Left cardiac atrium (tissue), 4 donors: ENCODE data around the gene FHOD3. TPM values are rescaled to one million over a fixed set of nuclear protein-coding genes. Genes with fewer than 3 reads are reported as not detected.

ENCODE experiments used
- ATAC-seq, 2 donors: fragments of 200-7000 bp; cut with Tn5 transposase; one replicate each; pipeline ENCODE4 v1.9.1; 2020; ENCODE audit warnings: mild to moderate bottlenecking in 2 of 2, moderate library complexity in 2 of 2
- DNase-seq: peaks from one replicate; pipeline ENCODE4 v3.0.0-alpha.2; 2020
- intact Hi-C, 2 donors: fragments of 100-400 bp; cut with DNase I; formaldehyde crosslinking; loops; one replicate each; pipeline versions ENCODE4 v1.14.1 to v1.15.1; 2022 to 2023
- total RNA-seq, 2 donors: library from RNA; stranded (reverse); fragmentation: NEBNext Ultra II Directional; extraction: Animal tissue kit (Norgen Biotek cat#: 25700); gene quantifications; one replicate each; pipeline ENCODE4 v1.2.1, GENCODE V29; 2021
- donor health status: DM: no; HTN: yes; CAD: no.
- donor health status: DM: no; HTN: yes; CAD: no; lungs with severe emphysema.
- donor health status: DM: yes; HTN: yes; CAD: no.
- donor health status: Dilated cardiomyopathy.

The FHOD3 gene
- total RNA-seq, 2 donors from 2014 or later: 117 to 119 TPM

- DNase-seq (no peak), ATAC-seq (peak; percentile 72 to 83)
- intact Hi-C loops: loop anchor here (5.0 to 10.0 kb wide), 3 partner anchors 197 to 277 kb away; partner anchors contain the start of gene FHOD3 (in 2 of the 2)
Observed at GRCh38 chr18:36572135-36572856, 274.8 kb downstream of the FHOD3 start.

DNA sequence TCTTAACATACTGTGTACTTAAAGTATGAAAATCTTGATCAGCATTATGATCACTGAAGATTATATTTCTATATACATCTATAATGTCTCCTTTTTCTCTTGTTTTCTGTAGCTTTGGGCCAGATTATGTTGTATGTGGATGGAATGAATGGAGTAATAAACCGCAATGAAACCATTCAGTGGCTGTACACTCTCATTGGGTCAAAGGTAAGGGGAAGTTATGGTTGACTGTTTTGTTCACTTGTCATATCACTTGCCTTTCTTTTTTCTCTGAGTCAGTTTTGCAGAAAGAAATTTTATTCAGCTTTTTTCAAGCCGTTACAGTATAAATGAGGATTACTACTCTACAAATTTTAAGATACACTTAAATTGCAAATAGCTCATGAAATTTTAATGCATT, 278.8 kb downstream of the FHOD3 start:
- no peak for ATAC-seq
- intact Hi-C loops: loop anchor here (10.0 kb wide), 2 partner anchors 202 to 282 kb away; partner anchors contain the start of gene FHOD3 (in 1 of the 2)
- DNase-seq: no peak

GRCh38 chr18:36578871-36579710, 281.6 kb downstream of the FHOD3 start:
- intact Hi-C loops: loop anchor here (10.0 kb wide), 2 partner anchors 204 to 284 kb away; partner anchors contain the start of gene FHOD3 (in 1 of the 2)

DNA sequence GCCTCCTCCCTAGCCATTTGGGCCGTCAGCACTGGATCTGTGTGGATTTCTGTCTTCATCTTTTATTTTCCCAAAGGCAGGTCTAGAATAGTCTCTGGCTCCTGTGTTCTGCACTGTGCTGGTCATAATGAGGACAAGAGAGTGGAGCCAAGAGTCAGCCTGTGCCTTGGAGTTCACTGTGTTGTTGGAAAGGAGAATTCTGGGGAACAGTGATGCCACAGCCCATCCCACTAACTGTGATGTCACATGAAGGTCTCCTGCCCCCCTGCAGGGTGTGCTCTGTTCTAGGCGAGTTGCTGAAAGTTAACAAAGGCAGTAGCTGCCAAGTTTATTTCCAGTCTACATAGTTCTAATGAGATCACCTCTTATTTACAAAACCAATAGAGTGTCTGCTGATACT, 282.8 kb downstream of the FHOD3 start:
- peak; percentile 70 to 77 for ATAC-seq
- intact Hi-C loops: no loop called here
- DNase-seq: no peak

More at GRCh38 chr18:36578871-36579710, 281.6 kb downstream of the FHOD3 start:
- no peak for DNase-seq
- no peak for ATAC-seq

DNA sequence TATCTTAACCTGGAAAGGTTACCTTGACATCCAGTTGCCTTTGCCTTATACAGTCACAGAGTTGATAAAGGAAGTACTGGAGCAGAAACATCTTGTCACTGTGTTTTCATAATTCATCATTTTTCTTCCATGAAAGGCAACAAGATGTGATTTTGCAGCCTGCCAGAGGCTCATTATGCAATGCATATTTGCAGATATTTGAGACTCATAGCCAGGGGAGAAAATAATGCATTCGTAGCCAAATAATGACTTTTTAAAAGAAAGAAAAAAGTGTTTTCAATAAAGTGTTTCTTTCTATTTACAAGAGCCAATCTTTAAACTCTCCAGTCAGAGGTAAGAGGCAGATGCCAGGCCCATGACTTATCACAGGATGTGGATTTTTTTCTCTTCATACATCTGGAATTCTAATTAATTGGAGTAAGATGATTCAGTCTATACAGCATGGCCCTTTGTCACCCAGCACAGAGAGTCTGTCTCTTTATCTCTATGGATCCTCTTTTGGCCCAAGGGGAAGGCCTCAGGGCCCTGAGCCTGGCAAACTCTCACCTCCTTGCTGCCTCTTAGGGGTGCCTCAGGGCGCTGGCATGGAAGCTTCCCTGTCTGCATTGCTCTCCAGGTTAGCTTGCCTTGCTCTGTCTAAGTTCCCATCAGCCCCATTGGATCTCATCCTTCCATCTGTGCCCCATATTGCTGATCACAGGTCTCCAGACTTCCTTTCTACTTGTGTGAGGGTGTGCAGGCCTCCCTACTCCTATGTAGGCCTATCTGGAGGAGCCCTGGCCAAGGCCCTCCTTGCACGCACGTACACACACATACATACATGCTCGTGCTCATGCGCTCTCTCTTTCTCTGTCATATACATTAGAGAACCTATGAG, 283.6 kb downstream of the FHOD3 start:
- ATAC-seq: peak; percentile 20 to 21
- intact Hi-C loops: no loop called here
- DNase-seq: no peak

- no peak for ATAC-seq
Observed at GRCh38 chr18:36582988-36583745, 285.7 kb downstream of the FHOD3 start.

DNA sequence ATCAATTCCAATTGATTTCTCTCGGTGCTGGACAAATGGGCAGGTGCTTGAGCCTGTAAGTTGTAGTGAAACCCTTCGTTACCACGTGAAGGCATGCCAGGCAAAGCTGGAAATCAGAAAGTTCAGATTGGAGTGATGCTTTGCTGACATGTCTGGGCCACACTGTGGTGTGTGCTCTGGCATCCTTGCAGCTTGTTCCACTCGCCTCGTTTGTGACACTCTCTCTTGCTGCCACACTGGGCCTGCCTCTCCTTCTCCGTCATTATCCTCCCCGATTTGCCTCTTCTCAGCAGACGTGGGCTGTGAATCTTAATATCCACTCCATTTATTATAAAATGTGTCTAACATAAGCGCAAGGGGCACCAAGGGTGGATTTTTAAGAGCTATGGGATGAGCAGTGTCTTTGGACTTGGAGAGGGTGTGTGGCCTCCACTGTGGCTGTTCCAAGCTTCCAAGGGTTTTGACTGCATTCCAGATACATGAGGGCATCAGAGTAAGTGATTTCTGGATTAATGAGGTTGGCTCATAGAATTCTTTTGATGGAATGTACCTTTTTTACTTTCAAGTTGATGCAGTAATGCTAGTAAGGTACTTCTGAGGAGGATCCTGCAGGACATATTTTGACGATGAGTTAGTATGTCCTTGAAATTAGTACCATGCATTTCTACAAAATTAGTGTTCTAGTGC, 292.5 kb downstream of the FHOD3 start:
- intact Hi-C loops: no loop called here
- no peak for ATAC-seq
- no peak for DNase-seq

More at GRCh38 chr18:36582988-36583745, 285.7 kb downstream of the FHOD3 start:
- no peak for DNase-seq
- intact Hi-C loops: no loop called here

DNA sequence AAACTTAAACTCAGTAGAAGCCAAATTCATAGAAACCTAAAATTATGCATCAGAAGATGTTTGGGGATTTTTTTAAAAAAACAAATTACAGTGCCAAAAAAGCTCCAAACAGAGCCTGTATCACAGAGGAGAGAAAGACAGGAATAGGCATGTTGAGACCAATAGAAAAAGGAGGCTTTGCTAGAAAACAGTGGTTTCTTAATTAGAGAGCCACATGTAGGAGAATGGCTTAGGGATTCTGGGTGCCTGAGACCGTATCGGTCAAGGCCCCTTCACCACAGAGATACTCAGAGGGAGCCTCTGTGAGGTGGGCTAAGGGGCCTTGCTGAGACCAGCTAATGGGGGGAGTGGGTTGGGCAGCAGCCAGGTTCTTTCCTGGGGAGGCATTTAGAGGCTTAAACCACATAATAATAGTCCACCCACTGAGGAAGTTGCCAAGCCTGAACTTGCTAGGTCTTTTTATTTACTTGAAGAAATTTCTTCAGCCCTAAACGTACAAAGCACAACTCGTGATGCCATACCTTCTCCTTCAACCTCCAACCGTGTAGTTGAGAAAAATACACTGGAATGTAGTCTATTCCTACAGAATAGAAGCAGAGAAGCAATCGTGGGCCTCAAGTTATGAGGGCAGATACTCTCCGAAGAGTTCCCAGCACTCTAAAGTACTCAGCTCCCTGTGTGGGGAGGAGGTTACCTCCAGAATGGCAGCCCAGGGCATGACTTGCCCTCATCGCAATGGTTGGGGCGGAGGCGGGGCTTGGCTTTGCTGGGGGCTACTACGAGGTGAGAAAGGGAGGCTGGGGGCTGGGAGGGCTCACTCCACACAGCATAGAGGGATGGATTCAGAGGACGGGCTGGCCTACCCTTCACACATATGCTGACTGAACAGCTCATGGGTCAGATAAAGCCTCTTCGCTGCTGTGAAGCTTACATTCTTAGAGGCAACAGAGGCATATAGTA, 293.4 kb downstream of the FHOD3 start:
- DNase-seq (no peak), ATAC-seq (no peak)
- intact Hi-C loops: no loop called here

GRCh38 chr18:36592282-36592681, 294.8 kb downstream of the FHOD3 start:
- ATAC-seq (no peak), DNase-seq (no peak)
- intact Hi-C loops: no loop called here

GRCh38 chr18:36593001-36593400, 295.5 kb downstream of the FHOD3 start:
- no peak for ATAC-seq
- intact Hi-C loops: no loop called here
- no peak for DNase-seq

DNA sequence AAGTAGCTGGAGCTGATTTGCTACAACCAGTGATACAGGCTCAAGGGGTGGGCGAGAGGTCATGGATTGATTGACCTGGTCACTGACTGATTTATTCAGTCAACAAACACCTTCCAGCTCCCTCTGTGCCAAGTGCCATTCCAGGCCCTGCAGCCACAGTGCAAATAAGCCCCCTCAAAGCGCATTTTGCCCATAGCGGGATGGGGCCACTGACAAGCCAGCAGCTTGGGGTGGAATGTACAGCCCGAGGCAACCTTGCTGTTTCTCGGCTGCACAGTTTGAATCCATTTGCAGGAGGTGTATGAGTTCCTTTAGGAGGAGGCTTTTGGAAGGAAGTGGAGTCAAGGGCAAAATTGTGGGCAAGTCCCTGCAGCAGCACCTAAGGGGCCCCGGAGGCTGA, 296.1 kb downstream of the FHOD3 start:
- no peak for ATAC-seq
- no peak for DNase-seq
- intact Hi-C loops: no loop called here

- DNase-seq (no peak), ATAC-seq (peak; percentile 75 to 84)
- intact Hi-C loops: no loop called here
Observed at GRCh38 chr18:36594621-36595020, 297.1 kb downstream of the FHOD3 start.

DNA sequence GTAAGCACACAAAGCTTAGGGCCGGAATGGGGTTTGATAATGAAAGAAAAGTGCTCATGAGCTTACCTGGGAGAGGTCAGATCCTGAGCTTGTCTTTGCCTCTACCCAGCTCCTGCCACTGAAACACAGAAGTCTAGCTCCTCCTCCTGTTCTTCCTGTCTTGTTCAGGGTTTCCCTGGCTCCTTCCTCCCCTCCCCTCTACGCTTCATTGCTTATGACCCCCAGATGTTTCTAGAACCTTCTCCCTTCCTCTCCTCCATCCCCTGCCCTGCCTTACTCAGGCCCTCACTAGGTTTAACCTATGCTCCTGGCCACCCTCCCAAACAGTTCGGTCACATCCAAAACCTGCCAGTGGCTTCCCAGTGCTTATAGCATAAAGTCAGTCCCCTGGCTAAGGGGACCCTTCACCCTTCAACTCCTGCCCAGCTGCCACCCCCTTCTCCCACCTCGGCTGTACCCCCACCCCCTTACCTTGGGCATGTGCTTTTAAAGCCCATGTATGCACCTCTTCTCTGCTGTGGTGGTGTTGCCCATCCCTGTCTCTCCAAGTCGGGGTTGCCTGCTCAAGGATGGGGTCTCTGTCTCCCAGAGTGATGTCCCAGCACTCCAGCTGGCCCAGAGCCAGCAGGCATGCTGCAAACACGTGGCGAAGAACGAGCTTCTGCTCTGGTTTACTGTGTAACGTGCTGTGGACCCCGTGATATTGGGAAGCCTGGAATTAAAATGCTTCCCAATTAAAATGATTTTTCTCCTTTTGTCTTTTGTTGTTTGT, 297.7 kb downstream of the FHOD3 start:
- intact Hi-C loops: no loop called here
- ATAC-seq (no peak), DNase-seq (no peak)

DNA sequence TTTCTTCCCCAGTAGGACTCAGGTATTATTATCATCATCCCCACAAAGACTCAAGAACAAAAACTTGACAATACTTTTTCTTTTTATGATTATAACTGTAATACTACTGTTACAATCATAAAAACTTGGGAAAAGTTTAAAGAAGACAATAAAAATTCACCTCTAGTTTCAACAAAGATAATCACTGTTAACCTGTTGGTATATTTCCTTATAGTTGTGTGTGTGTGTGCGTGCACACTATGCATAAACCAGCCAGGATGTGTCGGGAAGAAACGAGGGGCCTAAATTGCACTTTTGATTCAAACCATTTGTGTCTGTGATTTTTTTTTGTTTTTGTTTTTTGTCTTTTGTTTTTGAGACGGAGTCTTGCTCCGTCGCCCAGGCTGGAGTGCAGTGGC, 298.3 kb downstream of the FHOD3 start:
- intact Hi-C loops: no loop called here
- ATAC-seq (no peak), DNase-seq (no peak)

GRCh38 chr18:36597636-36598035, 300.1 kb downstream of the FHOD3 start:
- DNase-seq (no peak), ATAC-seq (no peak)
- intact Hi-C loops: no loop called here

GRCh38 chr18:36600548-36600947, 303.0 kb downstream of the FHOD3 start:
- ATAC-seq: no peak
- DNase-seq: no peak
- intact Hi-C loops: no loop called here
